ENCODE data around the gene BOC. TPM values are rescaled to one million over a fixed set of nuclear protein-coding genes. Genes with fewer than 3 reads are reported as not detected.
A peak's percentile ranks its signal among the peaks of the same experiment; 100 is the strongest.

BOC gene
- total RNA-seq, 1 donor from 2014 or later = 130 TPM

- no peak overlapping the region for H3K27ac Mint-ChIP-seq (ENCODE audit: unreplicated experiment)
- TF ChIP-seq CTCF (conservative IDR thresholded peaks at IDR 0.05) = no peak
- peaks cover 62% of the 10 kb centered on the region for H3K4me1 Mint-ChIP-seq
- peaks cover 33% of the 10 kb centered on the region for H3K36me3 Mint-ChIP-seq (ENCODE audit: low read depth)
- no peak for DNase-seq (ENCODE audit: low read depth, low spot score)
- no peak overlapping the region for H3K4me3 Mint-ChIP-seq
- no peaks in the 10 kb centered on the region for H3K9me3 Mint-ChIP-seq
- H3K27me3 Mint-ChIP-seq (ENCODE audit: low read depth) = no peaks in the 10 kb centered on the region
These were observed 50.9 kb downstream of the BOC start for GRCh38 chr3:113262304-113262665.

- Mint-ChIP-seq H3K9me3 (no peaks in the 10 kb centered on the region), H3K27ac (ENCODE audit: unreplicated experiment) (no peak overlapping the region), H3K36me3 (ENCODE audit: low read depth) (peaks cover 31% of the 10 kb centered on the region), H3K4me3 (no peak overlapping the region), H3K4me1 (peaks cover 65% of the 10 kb centered on the region), H3K27me3 (ENCODE audit: low read depth) (no peaks in the 10 kb centered on the region)
- no peak for TF ChIP-seq CTCF (conservative IDR thresholded peaks at IDR 0.05)
- no peak for DNase-seq (ENCODE audit: low read depth, low spot score)
These were observed 51.7 kb downstream of the BOC start for GRCh38 chr3:113263020-113263419.

DNA sequence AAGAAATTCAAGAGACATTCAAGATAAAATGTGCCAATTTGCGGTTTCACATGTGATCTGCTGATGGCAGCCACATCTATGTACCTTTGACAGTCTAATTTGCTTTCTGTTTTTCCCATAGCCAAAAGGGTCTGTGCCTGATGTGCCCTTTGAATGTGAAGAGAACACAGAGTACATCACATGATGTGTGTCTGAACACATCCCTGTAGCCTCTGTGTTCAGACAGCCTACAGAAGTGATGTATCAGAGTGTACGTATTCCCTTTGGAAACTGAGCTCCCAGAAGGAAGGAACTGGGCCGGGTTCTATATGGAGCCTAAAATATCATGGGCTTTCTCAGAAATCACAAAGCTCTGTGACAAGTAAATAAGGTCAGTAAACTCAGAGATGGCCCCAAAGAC is 52.4 kb downstream of the BOC start:
- Mint-ChIP-seq H3K27me3 (ENCODE audit: low read depth) (no peaks in the 10 kb centered on the region), H3K9me3 (no peaks in the 10 kb centered on the region), H3K4me3 (no peak overlapping the region), H3K4me1 (peaks cover 72% of the 10 kb centered on the region), H3K36me3 (ENCODE audit: low read depth) (peaks cover 38% of the 10 kb centered on the region), H3K27ac (ENCODE audit: unreplicated experiment) (no peak overlapping the region)
- DNase-seq (ENCODE audit: low read depth, low spot score) = no peak
- TF ChIP-seq CTCF (conservative IDR thresholded peaks at IDR 0.05) = no peak

DNA sequence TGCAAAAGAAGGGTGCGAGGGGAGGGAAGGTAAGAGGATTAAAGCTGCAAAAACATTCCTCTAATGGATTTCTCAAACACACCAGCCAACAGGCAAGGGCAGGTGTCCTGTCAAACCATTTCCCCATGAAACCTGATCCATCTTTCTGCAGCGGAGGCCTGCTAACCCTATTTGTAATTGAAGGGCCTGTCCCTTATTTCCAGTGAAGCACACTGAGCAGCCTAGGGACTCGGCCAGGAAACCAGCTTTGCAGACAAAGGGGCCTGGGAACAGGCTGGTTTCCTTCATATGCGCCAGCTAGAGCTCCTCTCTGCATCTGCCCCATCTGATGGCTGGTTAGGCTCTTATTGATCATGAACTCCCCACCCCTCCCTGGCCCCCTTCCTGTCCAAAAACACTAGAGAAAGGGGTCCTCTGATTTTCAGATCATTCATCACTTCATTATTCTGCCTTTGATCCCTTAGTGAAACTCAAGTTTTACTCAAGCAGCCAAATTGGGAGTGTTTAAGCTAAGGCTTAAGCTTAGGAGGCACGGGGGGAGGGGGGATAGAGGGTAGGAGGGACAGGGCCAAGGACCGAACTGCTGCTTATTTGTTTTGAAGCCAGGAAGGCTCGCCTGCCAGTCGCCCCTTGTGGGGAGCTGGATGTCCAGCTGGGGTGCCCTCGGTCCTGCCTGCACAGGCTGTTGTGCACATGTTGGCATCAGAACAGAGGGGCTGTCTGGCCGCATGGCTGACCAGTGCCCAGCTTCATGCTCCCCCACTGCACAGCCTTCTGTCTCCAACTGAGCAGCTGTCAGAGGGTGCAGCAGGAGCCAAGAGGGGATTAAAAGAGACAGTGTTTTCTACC is 53.1 kb downstream of the BOC start:
- Mint-ChIP-seq H3K9me3 (no peaks in the 10 kb centered on the region), H3K4me3 (no peak overlapping the region), H3K4me1 (peaks cover 77% of the 10 kb centered on the region), H3K27me3 (ENCODE audit: low read depth) (no peaks in the 10 kb centered on the region), H3K27ac (ENCODE audit: unreplicated experiment) (peak overlapping the region; percentile 22), H3K36me3 (ENCODE audit: low read depth) (peaks cover 41% of the 10 kb centered on the region)
- no peak for TF ChIP-seq CTCF (conservative IDR thresholded peaks at IDR 0.05)
- no peak for DNase-seq (ENCODE audit: low read depth, low spot score)

DNA sequence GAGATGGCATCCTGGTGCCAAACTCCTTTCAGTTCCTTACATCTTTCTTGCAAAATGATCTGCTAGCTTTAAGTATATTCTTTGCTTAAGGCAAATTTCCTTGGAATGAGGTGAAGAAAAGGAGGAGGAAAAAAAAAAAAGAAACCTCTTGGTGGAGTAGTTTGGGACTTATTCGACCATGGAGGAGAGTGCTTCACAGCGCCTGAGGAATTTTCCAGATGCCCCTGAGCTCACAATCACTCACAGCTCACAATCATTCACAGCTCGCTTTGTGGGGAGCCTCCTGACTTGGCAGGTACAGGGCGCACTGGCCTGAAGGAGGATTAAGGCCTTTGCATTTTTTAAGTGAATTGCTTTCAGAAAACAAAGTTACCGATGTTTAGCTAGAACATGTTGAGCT is 53.9 kb downstream of the BOC start:
- no peak for DNase-seq (ENCODE audit: low read depth, low spot score)
- peak overlapping the region; percentile 2 for H3K27ac Mint-ChIP-seq (ENCODE audit: unreplicated experiment)
- H3K4me3 Mint-ChIP-seq = no peak overlapping the region
- H3K4me1 Mint-ChIP-seq = peaks cover 77% of the 10 kb centered on the region
- no peaks in the 10 kb centered on the region for H3K9me3 Mint-ChIP-seq
- H3K27me3 Mint-ChIP-seq (ENCODE audit: low read depth) = no peaks in the 10 kb centered on the region
- no peak for TF ChIP-seq CTCF (conservative IDR thresholded peaks at IDR 0.05)
- H3K36me3 Mint-ChIP-seq (ENCODE audit: low read depth) = peaks cover 34% of the 10 kb centered on the region

Data from neural crest cell (in vitro differentiated cells).